ENCODE measurements around the gene MTA1.
A peak's percentile ranks its signal among the peaks of the same experiment; 100 is the strongest.

Gene MTA1

GRCh38 chr14:105478398-105479251 lies 59.0 kb downstream of the MTA1 start:
- DNase-seq: no peak

DNA sequence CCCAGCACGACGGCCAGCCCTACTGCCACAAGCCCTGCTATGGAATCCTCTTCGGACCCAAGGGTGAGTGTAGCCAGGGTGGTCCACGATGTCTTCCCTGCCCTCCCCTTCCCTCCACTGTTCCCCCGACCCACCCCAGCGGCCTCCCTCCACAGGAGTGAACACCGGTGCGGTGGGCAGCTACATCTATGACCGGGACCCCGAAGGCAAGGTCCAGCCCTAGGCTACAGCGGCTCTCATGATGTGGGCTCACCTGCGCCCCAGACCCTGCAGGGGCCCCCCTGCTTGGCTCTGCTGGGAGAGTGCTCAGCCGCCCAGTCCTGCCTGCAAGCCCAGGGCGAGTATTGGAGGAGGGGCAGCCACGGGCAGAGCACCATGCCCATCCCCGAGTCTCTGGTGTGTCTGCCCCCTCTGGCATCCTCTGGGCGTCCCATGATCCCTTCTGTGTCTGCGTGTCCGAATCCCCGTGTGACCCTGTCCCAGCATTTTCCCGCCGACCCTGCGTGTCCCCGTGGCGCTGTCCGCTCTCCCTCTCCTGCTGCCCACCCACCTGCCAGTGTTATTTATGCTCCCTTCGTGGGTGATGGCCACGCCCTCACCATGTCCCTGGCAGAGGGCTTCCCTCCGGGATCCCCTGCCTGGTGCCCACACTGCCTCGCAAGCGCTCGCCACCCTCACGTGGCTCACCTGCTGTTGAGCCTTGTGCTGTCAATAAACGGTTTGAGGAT lies 60.0 kb downstream of the MTA1 start:
- no peak for DNase-seq

DNA sequence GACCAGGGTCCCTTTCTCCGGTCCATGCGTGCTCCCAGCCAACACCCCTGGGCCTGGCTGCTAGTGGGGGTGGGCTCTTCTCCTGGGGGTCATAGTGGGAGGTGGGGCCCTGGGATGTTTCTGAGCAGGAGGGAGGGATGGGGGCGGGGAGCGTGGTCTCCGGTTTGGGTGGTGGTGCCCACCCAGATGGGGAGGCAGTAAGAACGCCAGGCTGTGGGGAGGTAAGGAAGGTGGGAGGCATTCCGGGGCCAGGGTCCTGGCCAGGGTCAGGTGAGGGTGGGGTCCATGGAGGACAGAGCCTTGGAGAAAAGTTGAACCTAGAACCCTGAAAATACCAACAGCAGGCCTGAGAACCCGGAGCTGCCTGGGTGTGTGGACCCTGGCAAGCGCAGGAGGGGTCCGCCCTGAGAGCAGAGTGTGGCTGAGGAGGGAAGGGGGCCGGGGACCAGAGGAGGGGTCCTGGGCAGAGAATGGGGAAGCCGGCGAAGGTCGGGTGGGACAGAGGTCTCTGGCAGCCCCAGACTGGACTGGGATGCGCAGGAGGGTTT lies 60.6 kb downstream of the MTA1 start:
- no peak for DNase-seq

DNA sequence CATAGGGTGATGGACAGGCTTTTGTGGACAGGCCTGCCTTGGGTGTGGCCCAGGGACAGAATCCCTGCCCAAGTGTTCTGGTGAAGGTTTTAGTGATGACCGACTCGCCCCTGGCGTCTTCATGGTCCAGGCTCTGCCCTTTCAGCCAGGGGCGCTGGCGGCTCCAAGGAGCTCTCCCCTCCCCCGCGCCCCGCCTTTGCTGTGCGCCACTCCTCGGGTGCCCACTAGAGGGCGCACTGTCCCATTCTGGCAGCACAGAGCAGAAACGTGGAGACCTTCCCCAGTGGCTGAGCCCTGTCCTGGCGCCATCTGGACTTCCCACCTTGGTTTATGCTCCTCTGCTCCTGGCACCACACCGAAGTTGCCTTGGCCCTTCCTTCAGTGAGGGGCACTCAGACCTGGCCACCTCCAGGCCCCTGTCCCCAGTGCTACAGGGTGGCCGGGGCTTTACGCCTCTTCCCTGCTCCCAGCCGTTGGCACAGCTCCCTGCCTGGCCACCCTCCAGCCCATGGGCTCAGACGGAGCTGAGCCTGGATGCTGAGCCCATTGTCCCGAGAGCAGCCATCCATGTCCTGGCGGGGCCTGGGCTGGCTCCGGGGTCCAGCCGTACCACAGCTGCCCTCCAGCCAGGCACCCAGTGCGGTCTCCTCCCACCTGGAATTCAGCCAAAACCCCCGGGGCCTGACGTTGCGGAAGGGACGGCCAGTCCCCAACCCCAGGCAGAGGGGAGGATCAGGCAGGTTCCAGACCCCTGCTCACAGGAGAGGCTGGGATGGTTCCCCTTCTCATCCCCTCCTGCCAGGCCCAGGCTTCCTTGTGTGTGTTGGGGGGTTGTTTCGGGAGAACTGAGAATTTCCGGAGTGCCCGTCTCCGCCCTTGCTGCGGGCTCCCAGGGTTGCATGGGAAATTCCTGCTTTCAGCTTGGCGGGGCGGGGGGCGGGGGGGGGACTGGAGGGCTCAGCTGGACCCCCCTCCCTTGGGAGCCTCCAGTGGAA lies 61.5 kb downstream of the MTA1 start:
- DNase-seq: peak; percentile 95

DNA sequence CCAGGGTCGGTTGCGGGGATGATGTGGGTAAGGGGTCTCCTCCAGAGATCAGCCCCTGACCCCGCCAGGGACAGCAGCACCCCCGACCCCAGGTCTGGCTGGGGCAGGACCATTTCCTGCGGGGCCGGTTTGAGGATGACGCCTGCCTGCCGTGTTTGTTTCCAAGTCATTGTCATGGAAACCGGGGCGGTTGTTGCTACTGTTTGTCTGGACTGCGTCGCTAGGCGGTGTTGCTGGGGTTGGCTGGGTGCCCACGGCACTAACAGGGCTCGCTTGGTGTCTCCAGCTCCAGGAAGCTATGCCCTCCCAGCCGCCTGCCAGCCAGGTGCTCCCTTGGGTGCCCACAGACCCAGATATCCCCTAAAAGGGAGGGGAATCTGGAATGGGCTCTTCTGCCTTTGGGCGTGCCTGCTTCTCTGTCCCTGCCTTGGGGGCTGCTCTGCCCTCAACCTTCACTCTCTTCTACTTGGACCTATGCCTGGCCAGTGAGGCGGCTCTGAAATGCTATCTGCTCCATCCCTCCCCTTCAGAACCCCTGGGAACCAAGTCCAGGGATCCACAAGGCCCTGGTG lies 62.3 kb downstream of the MTA1 start:
- DNase-seq: peak; percentile 98

GRCh38 chr14:105482486-105483110 lies 63.0 kb downstream of the MTA1 start:
- no peak for DNase-seq

- DNase-seq: peak; percentile 19
Observed at GRCh38 chr14:105483300-105484068, 63.9 kb downstream of the MTA1 start.

DNA sequence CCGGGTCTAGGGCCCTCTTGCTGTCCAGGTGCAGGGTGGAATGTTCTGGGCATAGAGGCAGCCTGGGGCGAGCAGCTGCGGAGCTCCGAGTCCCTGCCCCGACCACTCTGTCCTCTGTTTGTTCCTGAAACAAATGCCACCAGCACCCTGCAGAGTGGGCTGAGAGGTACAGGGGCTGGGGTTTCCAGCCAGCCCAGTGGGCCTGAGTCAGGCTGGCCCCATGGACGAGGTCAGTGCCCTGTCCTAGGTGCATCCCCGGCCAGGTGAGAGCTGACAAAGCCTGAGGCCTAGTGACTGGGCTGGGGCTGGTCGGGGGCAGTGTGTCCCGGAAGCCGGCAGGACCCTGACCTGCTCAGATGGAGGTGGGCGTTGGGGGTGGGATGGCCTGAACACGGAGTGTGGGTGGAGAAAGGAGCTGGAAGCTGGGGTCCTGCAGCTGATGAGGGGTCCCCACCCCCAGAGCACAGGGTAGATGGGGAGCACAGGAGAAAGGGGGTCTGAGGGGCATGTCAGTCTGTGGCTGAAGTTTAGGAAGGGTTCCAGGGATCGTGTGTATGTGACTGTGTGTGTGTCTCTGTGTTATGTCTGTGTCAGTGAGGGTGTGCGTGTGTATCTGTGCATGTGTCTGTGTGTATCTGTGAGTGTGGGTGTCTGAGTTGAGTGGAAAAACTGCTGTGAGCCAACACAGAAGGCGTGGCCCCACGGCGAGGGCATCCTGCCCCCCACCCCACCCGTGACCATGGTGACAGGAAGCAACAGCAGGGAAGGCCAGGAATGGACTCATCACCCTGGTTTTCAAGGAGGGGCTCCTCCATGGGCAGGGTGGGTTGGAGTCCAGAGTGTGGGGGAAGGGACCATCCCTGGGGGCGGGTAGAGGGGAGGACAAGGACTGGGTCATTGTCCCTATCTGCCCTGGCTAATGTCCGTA lies 64.7 kb downstream of the MTA1 start:
- no peak for DNase-seq

DNA sequence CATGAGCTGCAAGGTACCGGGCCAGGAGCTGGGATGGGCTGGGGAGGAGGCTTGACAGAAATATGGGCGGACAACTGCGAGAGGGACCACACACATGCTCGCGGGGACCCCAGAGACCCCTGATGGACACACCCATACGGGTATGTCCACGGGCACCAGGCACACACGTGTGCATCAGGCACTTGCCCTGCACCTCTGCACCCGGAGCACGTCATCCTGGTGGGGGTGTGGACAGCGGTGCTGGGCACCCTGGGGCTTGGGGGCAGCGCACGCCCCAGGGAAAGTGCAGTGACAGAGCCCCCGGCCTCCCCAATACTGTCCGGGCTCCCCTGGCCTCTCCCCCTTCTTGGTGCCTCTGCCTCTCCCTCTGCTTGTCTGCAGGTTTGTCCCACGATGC lies 65.4 kb downstream of the MTA1 start:
- no peak for DNase-seq

GRCh38 chr14:105485739-105486162 lies 66.1 kb downstream of the MTA1 start:
- DNase-seq: no peak

GRCh38 chr14:105486163-105486973 lies 66.7 kb downstream of the MTA1 start, which contains the start of gene CRIP1:
CRIP1 (plus strand) TSS chr14:105486886; CDS start chr14:105487260, 374 bp downstream.
- no peak for DNase-seq

DNA sequence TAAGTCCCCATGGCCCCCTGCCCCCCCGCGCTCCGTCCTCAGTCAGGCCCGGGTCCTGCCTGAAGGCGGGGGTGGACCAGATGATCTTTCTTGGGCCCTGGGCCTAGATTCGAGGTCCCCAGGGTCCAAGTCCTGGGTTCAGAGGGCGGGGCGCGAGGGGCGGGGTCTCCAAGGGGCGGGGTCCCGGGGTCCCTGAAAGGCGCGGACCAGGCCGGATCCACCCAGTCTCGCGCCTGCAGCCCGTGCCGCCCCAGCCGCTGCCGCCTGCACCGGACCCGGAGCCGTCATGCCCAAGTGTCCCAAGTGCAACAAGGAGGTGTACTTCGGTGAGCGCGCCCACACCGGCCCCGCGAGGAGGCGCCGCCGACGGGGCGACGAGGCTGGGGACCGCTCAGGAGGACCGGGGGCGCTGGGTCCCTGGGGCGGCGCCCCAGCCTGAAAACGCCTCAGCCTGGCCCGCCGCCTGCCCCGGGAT lies 67.4 kb downstream of the MTA1 start:
- DNase-seq: peak; percentile 32

- peak; percentile 25 for DNase-seq
Observed at GRCh38 chr14:105487449-105487985, 67.9 kb downstream of the MTA1 start.

DNA sequence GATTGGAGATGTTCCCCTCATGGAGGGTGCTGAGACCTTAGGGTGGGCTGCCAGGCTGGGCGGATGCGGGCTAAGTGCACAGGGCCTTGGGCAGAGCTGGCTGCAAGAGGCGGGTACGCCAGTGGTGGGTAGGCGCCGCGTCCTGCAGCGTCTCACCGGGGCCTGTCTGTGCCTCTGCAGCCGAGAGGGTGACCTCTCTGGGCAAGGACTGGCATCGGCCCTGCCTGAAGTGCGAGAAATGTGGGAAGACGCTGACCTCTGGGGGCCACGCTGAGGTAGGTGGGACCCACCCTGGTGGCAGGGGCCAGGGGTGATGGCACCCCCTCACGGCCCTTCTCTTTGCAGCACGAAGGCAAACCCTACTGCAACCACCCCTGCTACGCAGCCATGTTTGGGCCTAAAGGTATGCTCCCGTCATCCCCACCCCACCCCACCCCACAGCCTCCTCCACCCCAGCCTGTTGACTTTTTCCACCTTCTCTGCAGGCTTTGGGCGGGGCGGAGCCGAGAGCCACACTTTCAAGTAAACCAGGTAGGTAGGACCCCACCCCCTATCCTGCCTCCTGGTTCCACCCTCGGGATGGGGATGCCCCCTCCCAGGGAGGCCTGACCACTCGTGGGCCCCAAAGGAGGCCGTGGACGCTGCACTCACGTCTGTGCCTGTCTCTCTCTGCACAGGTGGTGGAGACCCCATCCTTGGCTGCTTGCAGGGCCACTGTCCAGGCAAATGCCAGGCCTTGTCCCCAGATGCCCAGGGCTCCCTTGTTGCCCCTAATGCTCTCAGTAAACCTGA lies 68.6 kb downstream of the MTA1 start:
- no peak for DNase-seq

- no peak for DNase-seq
Observed at GRCh38 chr14:105488781-105489541, 69.3 kb downstream of the MTA1 start.

DNA sequence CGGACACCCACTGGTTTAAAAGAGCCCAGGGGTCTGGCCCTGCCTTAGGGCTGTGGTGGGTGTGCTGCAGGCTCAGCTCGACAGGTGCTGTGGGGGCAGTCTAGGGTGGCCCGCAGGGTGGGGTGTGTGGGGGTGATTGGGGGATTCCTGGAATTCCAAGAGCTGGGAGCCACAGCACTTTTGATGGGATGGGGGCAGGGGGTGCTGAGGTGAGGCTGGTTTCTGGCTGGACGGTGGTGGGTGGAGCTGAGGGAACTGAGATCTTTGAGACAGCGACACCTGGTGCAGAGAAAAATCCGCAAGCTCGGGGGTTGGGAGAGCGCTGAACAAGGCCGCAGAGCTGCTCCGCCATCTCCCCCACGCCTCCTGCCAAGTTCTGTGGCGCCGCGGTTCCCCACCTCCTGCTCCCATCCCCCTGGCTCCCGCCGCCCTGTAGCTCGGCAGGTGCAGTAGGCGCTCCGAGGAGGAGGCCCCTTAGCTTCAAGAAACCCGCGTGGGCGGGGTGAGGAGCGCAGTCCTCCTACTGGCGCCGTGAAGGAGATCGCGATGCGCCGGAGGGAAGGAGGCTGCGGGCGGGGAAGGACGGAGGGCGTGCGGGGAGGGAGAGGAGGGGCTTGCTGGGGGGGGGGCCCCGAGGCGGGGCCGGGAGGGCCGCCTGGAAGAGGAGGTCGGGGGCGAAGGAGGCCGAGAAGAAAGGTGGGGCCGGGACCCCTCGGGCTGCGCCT lies 70.1 kb downstream of the MTA1 start:
- peak; percentile 99 for DNase-seq

Measured in DMS79 treated with DMSO at 0.1 percent for 48 hours (cell line).